Stimulated activated CD8-positive, alpha-beta memory T cell treated with anti-CD3 and anti-CD28 coated beads, Interleukin-15, amount 100 ng/mL, for 4 hours (primary cell): Measurements from ENCODE around the gene PARD3.

Source experiments
- DNase-seq, 2 donors: peaks; one replicate each; pipeline ENCODE4 v3.0.0-alpha.2; 2020; ENCODE audit warnings: low read depth in 2 of 2

Gene PARD3

DNA sequence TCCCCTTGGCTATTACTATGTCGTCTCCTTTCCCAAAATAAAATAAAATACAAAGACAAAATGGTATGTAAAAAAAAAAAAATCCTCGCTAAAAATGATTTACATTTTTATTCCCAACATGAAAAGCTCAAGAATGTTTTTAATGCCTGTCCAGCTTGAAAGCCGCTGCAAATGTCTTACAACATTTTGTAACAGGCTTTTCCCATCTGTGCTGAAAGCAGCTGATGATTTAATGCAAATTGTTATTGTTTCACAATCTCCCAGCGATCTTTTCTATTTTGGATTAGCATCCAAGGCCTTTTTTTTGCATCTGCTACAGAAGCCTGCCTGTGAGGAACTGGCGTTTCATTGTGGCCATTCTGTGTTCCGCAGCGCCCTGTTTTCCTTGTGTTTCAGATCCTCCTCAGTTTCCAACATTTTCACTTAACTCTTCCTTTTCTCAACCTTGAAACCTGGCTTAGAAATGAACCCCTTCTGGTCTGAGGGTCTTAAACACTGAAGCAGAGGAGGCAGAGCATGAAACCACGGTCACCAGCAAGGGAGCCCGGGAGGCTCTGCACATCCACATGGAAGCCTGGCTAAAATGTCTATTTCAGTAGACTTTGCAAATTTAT lies 712.1 kb downstream of the PARD3 start:
- DNase-seq = no peak

DNA sequence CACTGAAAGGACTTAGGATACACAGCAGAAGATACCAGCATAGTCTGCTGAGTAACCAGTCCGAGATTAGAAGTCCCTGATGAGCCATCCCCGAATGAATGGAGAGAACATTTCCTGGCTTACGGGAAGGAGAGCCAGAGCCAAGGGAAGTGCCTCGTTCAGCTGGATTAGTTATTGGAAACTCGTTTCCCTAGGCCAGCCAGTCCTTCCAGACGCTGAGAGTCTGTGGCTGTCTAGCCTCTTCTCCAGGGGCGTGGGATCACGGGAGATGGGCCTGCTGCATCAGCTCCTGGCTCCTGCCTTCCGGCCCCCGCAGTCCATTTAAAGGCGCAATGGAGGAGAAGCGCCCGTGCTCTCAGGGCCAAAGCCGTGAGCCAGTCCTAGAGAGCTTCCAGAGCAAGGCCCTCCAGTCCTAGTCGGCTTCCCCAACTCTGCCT lies 712.8 kb downstream of the PARD3 start:
- no peak for DNase-seq

DNA sequence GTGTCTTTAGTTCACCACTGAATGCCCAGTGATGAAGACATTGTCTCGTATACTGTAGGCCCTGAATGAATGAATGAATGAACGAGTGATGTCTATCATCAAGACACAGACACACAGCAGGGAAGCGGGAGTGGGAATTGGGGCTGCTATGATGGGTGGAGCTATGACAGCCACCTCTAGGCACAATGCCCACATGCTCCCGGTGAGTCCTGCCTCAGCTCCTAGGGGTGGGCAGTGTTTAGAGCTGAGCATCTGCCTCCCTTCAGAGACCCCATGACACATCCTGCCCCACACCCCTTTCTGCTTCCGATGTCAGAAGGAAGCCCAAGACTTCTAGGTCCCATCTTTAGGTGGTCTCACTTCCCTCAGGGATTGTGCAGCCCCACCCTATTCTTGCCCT lies 714.1 kb downstream of the PARD3 start:
- no peak for DNase-seq

DNA sequence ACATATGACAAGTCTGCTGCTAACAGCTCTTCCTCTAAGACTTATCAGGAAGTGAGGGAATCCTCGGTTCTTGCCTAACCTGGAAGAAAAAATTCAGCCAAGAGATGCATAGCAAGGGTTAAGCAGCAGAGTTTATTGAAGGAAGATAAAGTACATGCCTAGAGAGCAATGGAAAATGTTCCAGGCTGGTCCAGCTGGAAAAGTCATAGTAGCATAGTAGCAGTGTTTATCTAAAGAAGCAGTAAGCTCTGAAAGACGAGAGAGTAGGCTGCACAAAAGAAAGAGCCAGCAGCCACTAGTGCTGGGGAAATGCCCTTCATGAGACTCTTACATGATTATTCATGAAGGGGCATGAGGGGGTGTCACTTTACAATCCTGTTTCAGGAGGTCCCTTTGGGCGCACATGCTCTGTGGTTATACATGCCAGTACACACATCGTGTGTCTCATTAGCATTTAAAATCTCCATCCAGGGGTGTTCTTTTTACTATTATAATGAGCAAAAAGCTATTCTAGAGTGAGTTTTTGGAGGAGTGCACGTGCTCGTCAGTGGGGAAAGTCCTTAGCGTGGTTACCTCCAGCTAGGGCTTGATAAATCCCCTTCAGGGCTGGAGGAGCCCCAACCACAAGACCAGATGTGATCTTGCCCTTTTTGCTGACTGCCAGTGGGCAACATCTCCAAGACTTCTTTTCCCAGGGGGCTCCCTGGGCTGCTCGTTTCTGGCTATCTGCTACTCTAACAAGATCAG lies 716.1 kb downstream of the PARD3 start:
- no peak for DNase-seq

DNA sequence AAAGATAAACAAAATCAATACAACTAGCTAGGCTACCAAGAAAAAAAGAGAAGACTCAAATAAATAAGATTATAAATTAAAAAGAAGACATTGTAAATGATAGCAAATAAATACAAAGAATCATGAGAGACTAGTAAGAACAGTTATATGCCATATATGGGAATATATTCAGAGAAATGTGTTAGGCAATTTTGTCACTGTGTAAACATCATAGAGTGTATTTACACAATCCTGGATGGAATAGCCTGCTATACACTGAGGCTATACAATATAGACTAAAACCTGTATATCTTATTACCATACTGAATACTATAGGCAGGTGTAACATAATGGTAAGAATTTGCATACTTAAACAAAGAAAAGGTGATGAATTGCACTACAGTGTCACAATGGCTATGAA lies 717.4 kb downstream of the PARD3 start:
- no peak for DNase-seq

DNA sequence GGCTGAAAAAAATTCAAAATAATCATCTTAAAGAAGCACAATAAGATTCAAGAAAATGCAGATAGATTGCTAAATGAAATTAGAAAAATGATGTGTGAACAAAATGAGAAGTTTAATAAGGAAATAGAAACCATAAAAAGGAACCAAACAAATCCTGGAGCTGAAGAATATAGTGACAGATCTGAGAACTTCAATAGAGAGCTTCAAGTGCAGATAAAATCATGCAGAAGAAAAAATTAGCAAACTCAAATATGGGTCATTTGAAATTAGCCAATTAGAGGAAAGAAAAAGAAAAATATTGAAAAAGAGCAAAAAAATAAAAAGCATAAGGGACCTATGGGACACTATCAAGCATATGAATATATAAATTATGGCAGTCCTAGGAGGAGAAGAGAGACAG lies 720.1 kb downstream of the PARD3 start:
- DNase-seq = no peak

DNA sequence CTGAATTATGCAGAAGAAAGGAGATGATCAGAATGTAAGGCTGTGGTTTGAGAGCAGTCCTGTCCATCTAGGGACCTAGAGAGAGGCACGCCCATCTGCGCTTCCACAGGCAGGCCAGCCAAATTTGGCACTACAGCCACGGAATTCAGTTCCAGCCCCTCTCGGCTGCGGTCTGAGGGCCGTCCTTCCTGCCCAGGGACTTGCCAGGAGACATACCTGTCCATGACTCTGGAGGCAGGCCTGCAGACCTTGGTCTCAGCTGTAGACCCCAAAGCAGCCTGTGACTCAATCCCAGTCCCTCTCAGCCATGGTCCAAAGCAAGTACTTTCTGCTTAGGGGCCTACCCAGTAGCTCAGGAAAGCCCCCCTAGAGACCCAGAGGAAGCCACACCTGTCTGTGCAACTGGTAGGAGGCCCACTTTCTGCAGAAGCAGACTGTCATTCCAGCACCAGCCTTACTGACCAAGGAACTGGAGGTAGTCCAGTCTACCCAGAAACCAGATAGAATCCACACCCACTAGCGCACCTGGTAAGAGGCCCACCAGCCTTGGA lies 720.9 kb downstream of the PARD3 start:
- DNase-seq = no peak

DNA sequence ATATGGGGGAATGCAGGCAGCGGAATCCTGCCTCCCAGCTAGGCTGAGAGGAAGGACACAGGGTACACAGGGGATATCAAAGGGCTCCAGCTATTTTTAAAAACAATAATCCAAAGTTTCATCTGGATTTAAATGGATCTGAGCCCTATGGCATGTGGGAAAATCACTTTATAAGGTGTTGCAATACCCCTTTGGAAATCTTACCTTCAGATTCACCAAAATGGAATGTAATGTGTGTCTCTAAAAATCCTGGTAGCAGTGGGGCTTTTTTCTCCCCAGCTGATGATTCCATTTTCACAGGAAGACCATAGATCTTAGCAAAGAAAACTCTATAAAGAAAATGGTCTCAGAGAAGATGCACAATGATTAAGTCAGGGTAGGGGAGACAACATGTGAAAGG lies 722.2 kb downstream of the PARD3 start:
- no peak for DNase-seq

GRCh38 chr10:34091635-34092195 lies 723.4 kb downstream of the PARD3 start:
- DNase-seq = no peak

GRCh38 chr10:34089253-34089652 lies 725.8 kb downstream of the PARD3 start:
- no peak for DNase-seq

DNA sequence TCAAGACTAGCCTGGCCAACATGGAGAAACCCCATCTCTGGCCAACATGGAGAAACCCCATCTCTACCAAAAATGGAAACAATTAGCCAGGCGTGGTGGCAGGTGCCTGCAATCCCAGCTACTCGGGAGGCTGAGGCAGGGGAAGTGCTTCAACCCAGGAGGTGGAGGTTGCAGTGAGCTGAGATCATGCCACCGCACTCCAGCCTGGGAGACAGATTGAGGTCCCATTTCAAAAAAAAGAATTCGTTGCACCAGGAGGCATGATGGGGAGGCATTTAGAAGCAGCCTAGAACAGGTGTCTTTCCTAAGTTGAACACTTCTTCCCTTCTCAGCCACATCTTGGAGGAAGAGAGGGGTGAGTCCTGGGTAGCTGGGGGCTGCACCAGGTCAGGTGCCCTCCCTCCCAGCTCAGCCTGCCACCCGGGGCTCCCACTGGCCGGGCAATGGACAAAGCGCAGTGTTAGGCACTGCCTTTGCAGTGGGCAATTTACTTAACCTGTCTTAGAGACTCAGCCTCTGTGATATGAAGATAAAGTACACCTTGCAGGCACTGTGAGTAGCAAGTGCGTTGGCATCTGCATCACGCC lies 726.8 kb downstream of the PARD3 start:
- no peak for DNase-seq

GRCh38 chr10:34087095-34087418 lies 728.0 kb downstream of the PARD3 start:
- DNase-seq = no peak

DNA sequence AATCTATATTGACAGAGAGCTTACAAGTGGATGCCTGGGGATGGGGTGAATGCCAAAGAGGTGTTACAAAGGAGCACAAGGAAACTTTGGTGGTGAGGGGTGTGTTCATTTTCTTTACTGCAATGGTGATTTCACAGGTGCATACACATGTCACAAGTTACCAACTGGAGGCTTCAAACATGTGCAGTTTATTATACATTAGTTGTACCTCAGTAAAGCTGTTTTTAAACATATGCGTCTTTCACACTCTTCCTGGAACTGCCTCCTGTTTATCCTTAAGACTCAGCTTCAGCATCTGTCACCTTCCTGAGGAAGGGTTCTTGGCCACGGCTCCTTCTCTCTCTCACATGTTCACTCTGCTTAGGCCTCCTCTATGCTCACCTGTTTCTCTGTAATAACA lies 731.5 kb downstream of the PARD3 start:
- no peak for DNase-seq

- no peak for DNase-seq
These were observed 733.1 kb downstream of the PARD3 start for GRCh38 chr10:34081948-34082347.

DNA sequence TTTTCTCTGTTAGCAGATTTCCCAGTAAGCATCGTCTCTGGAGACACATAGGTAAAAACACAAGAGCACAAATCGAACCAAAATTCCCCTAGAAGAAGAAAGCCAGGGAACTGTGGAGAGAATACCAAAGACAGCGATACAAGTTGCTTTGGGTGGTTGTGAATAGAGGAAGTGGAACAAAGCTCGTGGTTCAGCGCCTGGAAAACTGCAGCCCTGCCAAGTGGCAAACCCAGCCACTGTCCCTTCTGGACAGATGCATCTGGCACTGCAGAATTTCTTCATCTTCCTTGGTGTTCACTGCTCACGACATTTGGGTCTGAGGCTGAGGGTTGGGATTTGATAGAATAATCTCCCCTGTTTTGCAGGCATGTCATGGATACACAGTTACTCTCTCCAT lies 733.8 kb downstream of the PARD3 start:
- DNase-seq = no peak

GRCh38 chr10:34080485-34081346 lies 734.4 kb downstream of the PARD3 start:
- DNase-seq = no peak

DNA sequence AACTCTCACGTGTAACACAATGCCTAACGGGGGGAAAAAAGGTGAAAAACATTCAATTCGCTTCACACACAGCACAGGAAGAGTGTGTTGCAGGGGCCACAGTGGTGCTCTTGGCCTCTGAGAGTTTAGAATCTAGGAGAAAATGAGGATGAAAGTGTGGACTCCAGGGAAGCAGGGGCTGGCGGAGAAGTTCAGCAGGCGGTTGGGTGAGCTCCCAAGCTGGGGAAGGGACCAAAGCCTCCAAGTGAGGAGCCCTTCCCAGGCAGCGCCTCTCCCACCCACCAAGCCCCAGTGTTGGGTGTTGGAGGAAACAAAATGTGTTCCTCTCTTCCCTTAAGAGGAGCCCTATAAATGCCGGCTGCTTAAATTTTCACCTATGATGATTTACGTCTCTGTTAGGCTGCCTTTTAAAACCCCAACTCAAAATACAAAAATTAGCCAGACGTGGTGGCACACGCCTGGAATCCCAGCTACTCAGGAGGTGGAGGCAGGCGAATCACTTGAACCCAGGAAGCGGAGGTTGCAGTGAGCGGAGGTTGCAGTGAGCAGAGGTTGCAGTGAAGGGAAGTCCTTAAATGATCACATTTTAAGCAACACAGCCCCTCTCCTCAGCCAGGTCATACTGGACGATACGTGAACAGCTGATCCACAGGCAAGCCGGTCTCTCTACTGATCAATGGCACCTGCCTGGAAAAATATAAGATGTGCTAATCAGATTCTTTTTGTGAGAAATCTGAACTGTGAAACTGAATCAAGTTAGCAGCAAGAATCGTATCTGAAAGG lies 735.2 kb downstream of the PARD3 start:
- no peak for DNase-seq

DNA sequence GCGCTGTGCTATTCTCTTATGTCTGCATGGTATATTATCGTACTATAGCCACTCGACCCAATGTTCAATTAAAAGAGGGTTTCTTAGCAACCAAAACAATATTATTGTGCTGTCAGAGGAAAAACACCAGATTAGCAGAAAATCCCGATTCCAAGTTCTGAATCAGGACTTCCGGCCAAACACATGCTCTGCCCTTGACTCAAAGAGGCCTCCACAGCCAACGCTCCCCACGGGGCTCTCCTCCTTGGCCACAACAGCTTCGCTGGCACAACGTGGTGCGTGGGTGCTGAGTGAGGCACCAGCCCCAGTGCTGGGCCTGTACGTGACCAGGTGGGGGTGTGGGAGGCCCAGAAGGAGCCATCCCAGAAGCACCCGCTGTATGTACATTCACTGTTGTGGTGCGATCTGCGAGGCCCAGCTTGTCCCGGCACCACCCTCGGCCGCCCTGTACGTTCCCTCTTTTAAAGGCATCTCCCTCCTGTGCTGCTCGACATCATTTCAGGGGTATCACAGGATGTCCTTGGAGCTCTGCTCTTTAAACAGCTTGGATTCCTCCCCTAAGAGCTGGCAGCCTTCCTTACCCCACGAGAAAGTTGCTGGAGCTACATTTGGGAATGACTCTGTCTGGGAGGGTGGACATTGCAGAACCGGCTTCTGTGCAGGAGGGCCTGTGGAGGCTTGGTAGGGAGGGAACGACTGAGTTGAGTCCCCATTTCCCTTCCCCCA lies 736.2 kb downstream of the PARD3 start:
- DNase-seq = no peak

GRCh38 chr10:34078017-34078744 lies 736.9 kb downstream of the PARD3 start:
- DNase-seq = no peak

DNA sequence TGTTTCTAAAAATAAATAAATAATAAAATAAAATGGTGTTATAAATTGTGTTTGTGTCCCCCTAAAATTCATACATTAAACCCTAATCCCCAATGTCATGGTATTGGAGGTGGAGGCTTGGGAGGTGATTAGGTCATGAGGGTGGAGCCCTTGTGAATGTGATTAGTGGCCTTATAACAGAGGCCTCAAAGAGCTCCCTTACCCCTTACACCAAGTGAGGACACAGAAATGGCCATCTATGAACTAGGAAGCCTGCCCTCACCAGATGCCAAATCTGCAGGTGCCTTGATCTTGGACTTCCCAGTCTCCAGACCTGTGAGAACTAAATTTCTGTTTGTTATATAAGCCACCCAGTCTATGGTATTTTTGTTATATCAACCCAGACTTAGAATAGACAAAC lies 738.7 kb downstream of the PARD3 start:
- DNase-seq = no peak
